Central memory CD8-positive, alpha-beta T cell (primary cell): ENCODE data around the gene HECTD4.
"Not testable (repeated sequence)": the region's sequence is repeated elsewhere in the genome, so short reads cannot be mapped to it uniquely, and the experiment has no call there.

Experiments used
- ATAC-seq: fragments of 150-1000 bp; cut with Tn5 transposase; replicated peaks from 2 replicates; pipeline ENCODE4 v1.10.0; 2022; ENCODE audit warnings: mild to moderate bottlenecking, moderate FRiP score, moderate number of reproducible peaks; ENCODE audit not compliant: poor library complexity, severe bottlenecking; ENCODE audit errors: extremely low read depth
- DNase-seq, 2 donors: peaks; one replicate each; pipeline ENCODE4 v3.0.0; 2021; ENCODE audit warnings: low spot score in 2 of 2
- H3K27ac Mint-ChIP-seq: one replicate; pipeline ENCODE4 v1.8.0; 2022; ENCODE audit warnings: low read depth, mild to moderate bottlenecking, moderate library complexity, mixed read lengths
- H3K27me3 Mint-ChIP-seq: one replicate; pipeline ENCODE4 v1.8.0; 2022; ENCODE audit warnings: mixed read lengths
- H3K36me3 Mint-ChIP-seq: one replicate; pipeline ENCODE4 v1.8.0; 2022; ENCODE audit warnings: mild to moderate bottlenecking, moderate library complexity, mixed read lengths; ENCODE audit not compliant: insufficient read depth
- H3K4me1 Mint-ChIP-seq: one replicate; pipeline ENCODE4 v1.8.0; 2022; ENCODE audit warnings: mixed read lengths
- H3K4me3 Mint-ChIP-seq: one replicate; pipeline ENCODE4 v1.8.0; 2022; ENCODE audit warnings: mild to moderate bottlenecking, moderate library complexity, mixed read lengths
- H3K9me3 Mint-ChIP-seq: one replicate; pipeline ENCODE4 v1.8.0; 2022; ENCODE audit warnings: mixed read lengths

HECTD4 gene

DNA sequence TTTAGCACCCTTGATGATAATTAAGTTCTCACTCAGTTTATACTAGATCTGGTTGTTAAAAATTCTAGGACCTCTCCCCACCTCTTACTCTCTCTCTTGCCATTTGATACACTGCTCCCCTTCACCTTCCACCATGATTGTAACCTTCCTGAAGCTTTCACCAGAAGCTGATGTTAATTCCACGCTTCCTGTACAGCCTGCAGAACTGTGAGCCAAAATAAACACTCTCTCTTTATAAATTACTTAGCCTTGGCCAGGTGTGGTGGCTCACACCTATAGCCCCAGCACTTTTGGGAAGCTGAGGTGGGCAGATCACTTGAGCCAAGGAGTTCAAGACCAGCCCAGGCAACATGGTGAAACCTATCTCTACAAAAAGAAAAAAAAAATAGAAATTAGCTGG, 11.1 kb upstream of the HECTD4 start:
- no peaks in the 10 kb centered on the region for H3K4me1 Mint-ChIP-seq
- H3K36me3 Mint-ChIP-seq = no peaks in the 10 kb centered on the region
- no peak overlapping the region for H3K27ac Mint-ChIP-seq
- H3K9me3 Mint-ChIP-seq = no peaks in the 10 kb centered on the region
- no peaks in the 10 kb centered on the region for H3K27me3 Mint-ChIP-seq
- ATAC-seq (no peak), DNase-seq (no peak)
- no peak overlapping the region for H3K4me3 Mint-ChIP-seq

DNA sequence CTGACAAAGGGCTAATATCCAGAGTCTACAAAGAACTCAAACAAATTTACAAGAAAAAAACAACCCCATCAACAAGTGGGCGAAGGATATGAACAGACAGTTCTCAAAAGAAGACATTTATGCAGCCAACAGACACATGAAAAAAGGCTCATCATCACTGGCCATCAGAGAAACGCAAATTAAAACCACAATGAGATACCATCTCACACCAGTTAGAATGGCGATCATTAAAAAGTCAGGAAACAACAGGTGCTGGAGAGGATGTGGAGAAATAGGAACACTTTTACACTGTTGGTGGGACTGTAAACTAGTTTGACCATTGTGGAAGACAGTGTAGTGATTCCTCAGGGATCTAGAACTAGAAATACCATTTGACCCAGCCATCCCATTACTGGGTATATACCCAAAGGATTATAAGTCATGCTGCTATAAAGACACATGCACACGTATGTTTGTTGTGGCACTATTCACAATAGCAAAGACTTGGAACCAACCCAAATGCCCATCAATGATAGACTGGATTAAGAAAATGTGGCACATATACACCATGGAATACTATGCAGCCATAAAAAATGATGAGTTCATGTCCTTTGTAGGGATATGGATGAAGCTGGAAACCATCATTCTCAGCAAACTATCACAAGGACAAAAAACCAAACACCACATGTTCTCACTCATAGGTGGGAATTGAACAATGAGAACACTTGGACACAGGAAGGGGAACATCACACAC, 7.9 kb upstream of the HECTD4 start:
- ATAC-seq, H3K36me3 Mint-ChIP-seq, H3K9me3 Mint-ChIP-seq, H3K4me1 Mint-ChIP-seq, DNase-seq, H3K4me3 Mint-ChIP-seq, H3K27me3 Mint-ChIP-seq, H3K27ac Mint-ChIP-seq: not testable (repeated sequence)

GRCh38 chr12:112389228-112389627, 7.0 kb upstream of the HECTD4 start:
- peaks cover 3% of the 10 kb centered on the region for H3K36me3 Mint-ChIP-seq

GRCh38 chr12:112386726-112387125, 4.5 kb upstream of the HECTD4 start:
- Mint-ChIP-seq H3K4me1 (peaks cover 12% of the 10 kb centered on the region), H3K4me3 (no peak overlapping the region), H3K36me3 (peaks cover 7% of the 10 kb centered on the region), H3K27ac (peak overlapping the region; percentile 5), H3K27me3 (no peaks in the 10 kb centered on the region), H3K9me3 (no peaks in the 10 kb centered on the region)
- no peak for DNase-seq
- no peak for ATAC-seq

More at GRCh38 chr12:112389228-112389627, 7.0 kb upstream of the HECTD4 start:
- peaks cover 7% of the 10 kb centered on the region for H3K4me1 Mint-ChIP-seq
- H3K27me3 Mint-ChIP-seq = no peaks in the 10 kb centered on the region
- no peak overlapping the region for H3K4me3 Mint-ChIP-seq
- DNase-seq (no peak), ATAC-seq (no peak)
- peak overlapping the region; percentile 32 for H3K27ac Mint-ChIP-seq
- no peaks in the 10 kb centered on the region for H3K9me3 Mint-ChIP-seq

DNA sequence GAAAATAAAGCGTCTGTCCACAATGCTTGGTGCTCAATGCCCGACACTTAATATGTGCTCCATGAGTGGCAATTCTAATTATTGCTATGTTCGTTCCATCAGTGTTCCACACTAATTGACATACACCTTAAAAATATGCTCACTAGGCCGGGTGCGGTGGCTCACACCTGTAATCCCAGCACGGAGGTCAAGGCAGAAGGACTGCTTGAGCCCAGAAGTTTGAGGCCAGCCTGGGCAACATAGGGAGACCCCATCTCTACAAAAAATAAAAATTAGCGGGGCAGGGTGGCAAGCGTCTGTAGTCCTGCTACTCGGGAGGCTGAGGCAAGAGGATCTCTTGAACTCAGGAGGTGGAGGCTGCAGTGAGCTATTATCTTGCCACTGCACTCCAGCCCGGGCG, 635 bp upstream of the HECTD4 start:
- Mint-ChIP-seq H3K36me3 (peaks cover 13% of the 10 kb centered on the region), H3K27ac (peak overlapping the region; percentile 92), H3K27me3 (no peaks in the 10 kb centered on the region), H3K4me1 (peaks cover 29% of the 10 kb centered on the region), H3K9me3 (no peaks in the 10 kb centered on the region), H3K4me3 (peak overlapping the region; percentile 88)
- DNase-seq = no peak
- ATAC-seq = no peak

DNA sequence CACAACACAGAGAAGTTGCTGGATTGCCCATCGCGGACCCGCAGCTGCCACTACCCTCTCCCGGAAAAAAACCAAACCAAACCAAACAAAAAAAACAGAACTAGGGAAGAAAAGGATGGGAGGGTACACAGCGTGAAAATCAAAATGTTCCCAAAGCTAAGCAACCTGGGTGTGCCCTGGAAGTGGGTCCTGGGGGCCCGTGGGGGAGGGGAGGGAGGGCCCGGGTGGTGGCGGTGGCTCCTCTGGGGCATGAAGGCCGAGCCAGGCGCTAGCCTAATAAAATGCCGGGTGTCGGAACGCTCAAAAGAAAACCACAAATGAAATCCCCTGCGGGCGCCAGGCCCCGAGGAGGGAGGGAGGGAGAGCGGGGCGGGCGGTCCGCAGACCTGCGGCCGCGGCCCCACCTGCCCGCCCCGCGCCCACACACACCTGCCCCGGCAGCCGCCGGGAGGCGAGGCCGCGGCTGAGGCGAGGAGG, 787 bp downstream of the HECTD4 start:
- peak; percentile 43 for ATAC-seq
- H3K36me3 Mint-ChIP-seq = peaks cover 10% of the 10 kb centered on the region
- H3K27ac Mint-ChIP-seq = peak overlapping the region; percentile 85
- no peaks in the 10 kb centered on the region for H3K9me3 Mint-ChIP-seq
- H3K4me1 Mint-ChIP-seq = peaks cover 22% of the 10 kb centered on the region
- no peaks in the 10 kb centered on the region for H3K27me3 Mint-ChIP-seq
- peak overlapping the region; percentile 88 for H3K4me3 Mint-ChIP-seq
- no peak for DNase-seq

- Mint-ChIP-seq H3K27me3 (no peaks in the 10 kb centered on the region), H3K4me3 (peak overlapping the region; percentile 88), H3K36me3 (peaks cover 10% of the 10 kb centered on the region), H3K4me1 (peaks cover 22% of the 10 kb centered on the region), H3K27ac (peak overlapping the region; percentile 85), H3K9me3 (no peaks in the 10 kb centered on the region)
- ATAC-seq (no peak), DNase-seq (no peak)
Measured at GRCh38 chr12:112380663-112381405, 1.4 kb downstream of the HECTD4 start.

DNA sequence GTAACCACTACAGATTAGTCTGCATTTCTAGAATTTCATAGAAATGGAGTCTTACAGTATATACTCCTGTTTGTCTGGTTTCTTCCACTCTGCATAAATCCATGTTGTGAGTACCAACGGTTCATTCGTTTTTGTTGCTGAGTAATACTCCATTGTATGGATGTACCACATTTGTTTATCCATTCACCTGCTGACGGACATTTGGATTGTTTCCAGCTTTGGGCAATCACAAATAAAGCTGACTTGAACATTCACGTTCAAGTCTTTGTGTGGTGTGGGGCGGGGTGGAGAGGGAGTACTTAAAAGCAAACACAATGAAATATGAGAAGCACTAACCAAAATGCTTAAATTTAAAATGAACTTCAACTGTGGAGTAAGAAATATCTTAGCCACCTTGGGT, 7.1 kb downstream of the HECTD4 start:
- H3K4me3 Mint-ChIP-seq = no peak overlapping the region

GRCh38 chr12:112374166-112374740, 8.0 kb downstream of the HECTD4 start:
- Mint-ChIP-seq H3K27me3 (no peaks in the 10 kb centered on the region), H3K9me3 (no peaks in the 10 kb centered on the region), H3K4me3 (no peak overlapping the region), H3K27ac (no peak overlapping the region), H3K4me1 (peaks cover 16% of the 10 kb centered on the region), H3K36me3 (peaks cover 3% of the 10 kb centered on the region)
- DNase-seq (no peak), ATAC-seq (no peak)

More for the DNA sequence above, 7.1 kb downstream of the HECTD4 start:
- Mint-ChIP-seq H3K27ac (no peak overlapping the region), H3K9me3 (no peaks in the 10 kb centered on the region), H3K4me1 (peaks cover 18% of the 10 kb centered on the region), H3K27me3 (no peaks in the 10 kb centered on the region), H3K36me3 (peaks cover 3% of the 10 kb centered on the region)
- ATAC-seq = no peak
- DNase-seq = no peak

DNA sequence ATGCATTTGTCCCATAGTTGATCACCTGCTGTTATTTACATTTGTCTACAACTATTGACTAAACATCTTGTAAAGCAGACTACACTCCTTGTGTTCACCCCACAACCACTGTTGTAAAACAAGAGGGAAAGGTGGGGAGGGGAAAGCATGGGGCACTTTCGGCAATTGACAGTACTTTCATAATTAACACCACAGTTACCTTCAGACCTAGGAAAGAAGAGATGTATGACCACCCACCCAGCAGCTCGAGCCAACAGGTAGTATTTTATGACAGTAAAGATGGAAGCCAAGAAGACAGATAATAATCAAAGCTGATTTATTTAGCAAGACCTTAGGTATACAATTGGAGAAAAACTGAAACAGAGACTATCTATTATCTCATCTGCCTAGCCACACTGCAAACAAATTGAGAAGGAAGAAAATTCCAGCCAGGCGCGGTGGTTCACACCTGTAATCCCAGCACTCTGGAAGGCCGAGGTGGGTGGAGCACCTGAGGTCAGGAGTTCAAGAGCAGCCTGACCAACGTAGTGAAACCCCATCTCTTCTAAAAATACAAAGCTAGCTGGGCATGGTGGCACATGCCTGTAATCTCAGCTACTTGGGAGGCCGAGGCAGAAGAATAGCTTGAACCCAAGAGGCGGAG, 11.2 kb downstream of the HECTD4 start:
- no peaks in the 10 kb centered on the region for H3K9me3 Mint-ChIP-seq
- H3K27me3 Mint-ChIP-seq = no peaks in the 10 kb centered on the region
- no peak overlapping the region for H3K4me3 Mint-ChIP-seq
- H3K4me1 Mint-ChIP-seq = peaks cover 16% of the 10 kb centered on the region
- H3K36me3 Mint-ChIP-seq = peaks cover 3% of the 10 kb centered on the region
- no peak for ATAC-seq
- no peak for DNase-seq
- no peak overlapping the region for H3K27ac Mint-ChIP-seq

- DNase-seq (no peak), ATAC-seq (no peak)
- no peaks in the 10 kb centered on the region for H3K9me3 Mint-ChIP-seq
- H3K4me1 Mint-ChIP-seq = peaks cover 16% of the 10 kb centered on the region
- H3K4me3 Mint-ChIP-seq = no peak overlapping the region
- H3K27ac Mint-ChIP-seq = no peak overlapping the region
- no peaks in the 10 kb centered on the region for H3K27me3 Mint-ChIP-seq
- peaks cover 5% of the 10 kb centered on the region for H3K36me3 Mint-ChIP-seq
Measured at GRCh38 chr12:112370199-112370598, 12.0 kb downstream of the HECTD4 start.

GRCh38 chr12:112368856-112369255, 13.4 kb downstream of the HECTD4 start:
- DNase-seq (no peak), ATAC-seq (no peak)
- no peaks in the 10 kb centered on the region for H3K27me3 Mint-ChIP-seq
- H3K36me3 Mint-ChIP-seq = peaks cover 2% of the 10 kb centered on the region
- H3K27ac Mint-ChIP-seq = no peak overlapping the region
- H3K9me3 Mint-ChIP-seq = no peaks in the 10 kb centered on the region
- H3K4me3 Mint-ChIP-seq = no peak overlapping the region
- H3K4me1 Mint-ChIP-seq = peaks cover 6% of the 10 kb centered on the region
